ENCODE data around the gene CHST5.
"Not testable (repeated sequence)": the region's sequence is repeated elsewhere in the genome, so short reads cannot be mapped to it uniquely, and the experiment has no call there.

Gene CHST5

DNA sequence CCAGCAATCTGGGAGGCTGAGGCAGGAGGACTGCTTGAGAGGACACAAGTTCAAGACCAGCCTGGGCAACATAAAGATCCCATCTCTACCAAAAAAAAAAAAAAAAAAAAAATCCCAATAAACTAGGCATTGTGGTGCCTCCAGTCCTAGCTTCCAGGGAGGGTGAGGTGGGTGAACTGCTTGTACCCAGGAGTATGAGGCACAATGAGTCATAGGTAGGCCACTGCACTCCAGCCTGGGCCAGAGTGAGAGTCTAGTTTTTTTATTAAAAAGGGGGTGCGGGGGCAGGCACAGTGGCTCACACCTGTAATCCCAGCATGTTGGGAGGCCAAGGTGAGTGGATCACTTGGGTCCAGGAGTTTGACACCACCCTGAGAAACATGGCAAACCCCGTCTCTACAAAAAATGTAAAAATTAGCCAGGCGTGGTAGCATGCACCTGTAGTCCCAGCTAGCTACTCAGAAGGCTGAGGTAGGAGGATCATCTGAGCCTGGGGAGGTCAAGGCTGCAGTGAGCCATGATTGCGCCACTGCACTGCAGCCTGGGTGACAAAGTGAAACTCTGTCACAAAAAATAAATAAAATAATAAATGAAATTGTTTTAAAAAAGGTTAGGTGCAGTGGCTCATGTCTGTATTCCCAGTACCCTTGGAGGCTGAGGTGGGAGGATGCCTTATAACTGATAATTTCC, 32.8 kb downstream of the CHST5 start:
- no peak for DNase-seq

DNA sequence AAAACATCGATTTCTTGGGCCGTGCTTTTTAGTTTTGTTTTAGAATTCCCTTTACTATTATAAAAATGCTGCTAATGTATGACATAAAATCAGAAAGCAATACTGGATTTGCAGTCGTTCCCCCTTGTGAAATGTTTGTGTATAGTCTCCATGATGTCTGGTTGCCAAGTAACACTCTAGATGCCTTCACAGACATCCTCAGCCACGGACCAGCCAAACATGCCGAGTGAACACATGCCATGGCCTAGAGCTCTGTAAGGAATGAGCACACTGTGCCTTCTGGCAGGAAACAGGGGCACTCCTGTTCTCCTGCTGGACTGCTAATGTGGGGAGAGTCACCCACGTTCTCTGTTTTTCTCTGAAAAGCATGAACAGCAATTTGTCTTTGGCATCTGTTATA, 34.1 kb downstream of the CHST5 start:
- DNase-seq: not testable (repeated sequence)

DNA sequence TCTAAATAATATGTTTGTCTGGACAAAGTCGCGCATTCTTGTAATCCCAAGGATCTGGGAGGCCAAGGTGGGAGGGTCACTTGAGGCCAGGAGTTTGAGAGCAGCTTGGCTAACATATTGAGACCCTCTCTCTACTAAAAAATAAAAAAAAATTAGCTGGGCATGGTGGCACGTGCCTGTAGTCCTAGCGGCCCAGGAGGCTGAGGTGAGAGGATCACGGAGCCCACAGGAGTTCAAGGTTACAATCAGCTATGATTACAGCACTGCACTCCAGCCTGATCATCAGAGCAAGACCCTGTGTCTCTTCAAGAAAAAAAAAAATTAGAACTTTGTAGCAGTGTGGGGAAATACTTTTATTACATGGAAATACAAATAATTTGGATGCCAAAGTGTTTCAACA, 34.5 kb downstream of the CHST5 start:
- no peak for DNase-seq

DNA sequence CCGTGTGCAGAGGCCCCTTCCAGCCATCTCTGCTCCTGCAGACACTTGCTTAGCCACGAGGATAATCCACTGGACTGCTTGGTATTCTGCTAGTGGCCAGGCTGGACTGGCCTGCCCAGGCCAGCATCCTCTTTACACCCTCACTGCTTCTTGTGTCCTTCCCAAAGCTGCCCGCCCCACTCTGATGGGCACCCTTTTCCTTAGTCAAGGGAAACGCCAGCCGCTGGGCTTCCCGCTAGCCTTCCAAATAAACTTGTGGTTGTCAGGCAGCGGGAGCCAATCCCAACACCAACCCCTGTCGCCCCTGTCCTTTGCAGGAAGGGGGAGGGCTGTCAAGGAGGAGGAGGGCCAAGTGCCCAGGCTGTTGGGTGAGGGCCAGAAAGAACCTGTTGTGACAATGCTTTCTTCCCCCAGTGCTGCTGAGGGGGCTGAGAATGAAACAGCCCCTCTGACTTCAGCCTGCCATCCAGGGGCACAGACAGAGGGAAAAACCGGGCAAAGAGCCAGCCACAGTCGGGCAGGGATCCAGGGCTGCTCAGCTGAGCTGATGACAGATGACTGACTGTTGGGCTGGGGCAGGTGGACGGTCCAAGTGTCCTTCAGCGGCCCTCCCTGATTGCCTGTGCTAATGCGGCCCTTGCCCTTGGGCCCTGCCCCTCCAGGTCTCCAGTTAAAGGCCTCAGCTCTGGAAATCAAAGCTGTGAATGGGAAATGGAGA, 37.1 kb downstream of the CHST5 start:
- not testable (repeated sequence) for DNase-seq

DNA sequence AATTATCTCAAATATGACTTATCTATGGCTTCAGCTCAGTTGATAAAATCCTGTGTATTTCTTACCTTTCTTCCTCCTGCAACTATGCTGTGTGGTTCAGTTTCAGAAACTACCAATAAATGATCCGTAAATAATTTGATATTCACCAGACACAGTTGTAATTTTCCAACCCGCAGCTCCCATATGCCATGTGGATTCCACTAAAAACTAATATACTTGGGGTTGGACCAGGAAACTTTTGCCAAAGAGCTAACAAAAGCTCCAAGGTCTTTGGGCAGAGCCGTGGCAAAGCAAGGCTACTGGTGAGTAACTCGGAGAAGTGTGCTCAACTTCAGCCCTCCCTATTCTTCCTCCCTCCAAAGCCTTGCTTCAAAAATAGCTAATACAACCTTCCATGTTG, 38.4 kb downstream of the CHST5 start:
- DNase-seq: no peak

DNA sequence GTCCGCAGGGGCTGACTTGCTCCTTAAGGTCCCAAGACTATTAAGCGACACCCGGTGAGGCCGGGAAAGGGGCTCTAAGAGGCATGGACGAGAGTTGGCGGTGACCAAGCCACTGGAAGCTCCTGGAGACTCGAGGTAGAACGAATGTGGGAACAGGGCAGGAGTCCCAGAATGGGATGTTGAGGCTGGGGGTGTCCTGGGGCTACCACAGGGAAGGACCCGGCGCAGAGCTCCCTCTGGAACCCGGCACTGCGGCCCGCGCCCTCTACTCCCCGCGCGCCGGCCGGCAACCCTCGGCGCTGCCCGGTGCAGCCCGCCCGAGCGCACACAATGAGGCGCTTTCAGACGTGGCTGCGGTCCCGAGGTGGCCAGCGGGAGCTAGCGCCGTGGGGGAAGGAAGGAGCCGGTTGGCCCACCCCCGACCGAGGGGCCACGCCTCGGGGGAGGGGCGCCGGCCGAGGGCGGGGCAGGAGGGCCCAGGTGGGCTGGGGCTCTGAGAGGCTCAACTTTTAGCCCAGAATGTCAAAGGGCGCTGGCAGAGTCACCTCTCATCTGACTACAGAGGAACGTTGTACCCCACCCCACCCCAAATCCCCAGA, 40.7 kb downstream of the CHST5 start, which contains the start of gene CHST6:
Gene CHST6, minus strand, starts transcription at position 366 of the 599 bp plus-strand sequence. CDS start 15,613 bp downstream, outside the sequence.
- DNase-seq: peak; percentile 23

DNA sequence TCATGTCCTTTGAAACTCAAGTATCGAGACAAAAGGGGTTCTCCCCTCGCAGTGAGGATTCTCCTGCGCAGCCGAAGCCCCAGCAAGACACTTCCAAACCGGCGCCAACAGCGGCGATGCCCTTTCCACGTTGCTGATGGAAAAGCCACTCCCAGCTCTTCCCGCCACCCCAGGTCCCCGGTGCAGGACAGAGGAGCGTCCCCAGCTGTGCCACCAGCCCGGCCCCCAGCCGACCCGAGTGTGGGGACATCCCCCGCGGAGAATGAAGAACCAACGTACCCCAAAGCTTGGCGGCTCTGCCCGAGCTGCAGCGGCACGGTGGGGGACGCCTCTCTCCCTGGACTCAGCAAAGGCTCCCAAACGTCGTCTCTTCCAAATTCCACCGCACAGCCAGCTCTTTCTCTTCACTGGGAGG, 41.2 kb downstream of the CHST5 start:
- DNase-seq: no peak

DNA sequence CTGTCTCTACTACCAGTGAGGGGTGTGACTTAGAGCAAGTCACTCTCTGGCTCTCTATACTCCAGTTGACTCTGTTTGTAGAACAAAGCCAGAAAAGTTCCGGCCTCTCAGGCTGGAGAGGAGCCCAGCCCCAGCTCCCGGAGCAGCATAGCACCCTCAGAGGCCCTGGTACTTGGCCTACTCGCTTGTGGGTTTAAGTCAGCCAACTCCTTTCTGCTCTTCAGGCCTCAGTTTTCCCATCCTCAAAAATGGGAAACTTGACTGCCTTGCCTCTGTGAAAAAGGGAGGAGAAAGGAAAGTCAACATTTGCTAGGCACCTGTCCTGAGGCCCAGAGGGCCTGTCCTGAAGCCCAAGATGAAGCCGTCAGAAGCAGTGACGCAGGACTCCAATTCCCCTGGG, 41.7 kb downstream of the CHST5 start:
- DNase-seq: no peak

DNA sequence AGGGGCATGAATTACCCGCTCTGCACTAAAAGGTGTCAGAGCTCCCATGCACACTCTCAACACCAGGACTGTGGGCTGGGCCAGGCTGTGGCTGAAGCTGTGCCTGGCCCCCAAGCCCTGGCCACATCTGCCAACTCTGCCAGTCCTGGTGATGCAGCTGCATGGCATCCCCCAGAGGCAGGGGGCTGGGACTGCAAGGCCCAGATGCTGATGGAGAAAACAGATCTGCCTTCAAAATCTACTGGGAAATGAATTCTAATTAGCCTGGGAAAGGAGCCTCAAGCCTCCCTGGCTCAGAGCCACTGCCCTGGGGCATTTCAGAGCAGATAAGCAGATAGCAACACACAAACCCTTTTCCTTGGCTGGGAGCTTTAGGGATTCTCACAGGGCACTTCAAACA, 44.0 kb downstream of the CHST5 start:
- DNase-seq: no peak

DNA sequence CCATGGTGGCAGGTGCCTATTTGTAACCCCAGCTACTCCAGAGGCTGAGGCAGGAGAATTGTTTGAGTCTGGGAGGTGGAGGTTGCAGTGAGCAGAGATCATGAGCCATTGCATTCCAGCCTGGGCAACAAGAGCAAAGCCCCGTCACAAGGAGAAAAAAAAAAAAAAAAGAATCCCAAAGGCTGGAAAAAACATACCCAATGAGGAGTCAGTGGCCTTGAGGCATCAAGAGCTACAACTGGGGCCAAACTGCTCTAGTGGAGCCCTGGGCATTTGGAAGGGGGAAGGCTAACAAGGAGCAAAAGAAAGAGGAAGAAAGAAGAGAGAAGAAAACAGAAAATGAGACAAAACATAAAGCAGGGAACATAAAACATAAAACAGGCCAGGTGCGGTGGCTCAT, 47.6 kb downstream of the CHST5 start:
- no peak for DNase-seq

DNA sequence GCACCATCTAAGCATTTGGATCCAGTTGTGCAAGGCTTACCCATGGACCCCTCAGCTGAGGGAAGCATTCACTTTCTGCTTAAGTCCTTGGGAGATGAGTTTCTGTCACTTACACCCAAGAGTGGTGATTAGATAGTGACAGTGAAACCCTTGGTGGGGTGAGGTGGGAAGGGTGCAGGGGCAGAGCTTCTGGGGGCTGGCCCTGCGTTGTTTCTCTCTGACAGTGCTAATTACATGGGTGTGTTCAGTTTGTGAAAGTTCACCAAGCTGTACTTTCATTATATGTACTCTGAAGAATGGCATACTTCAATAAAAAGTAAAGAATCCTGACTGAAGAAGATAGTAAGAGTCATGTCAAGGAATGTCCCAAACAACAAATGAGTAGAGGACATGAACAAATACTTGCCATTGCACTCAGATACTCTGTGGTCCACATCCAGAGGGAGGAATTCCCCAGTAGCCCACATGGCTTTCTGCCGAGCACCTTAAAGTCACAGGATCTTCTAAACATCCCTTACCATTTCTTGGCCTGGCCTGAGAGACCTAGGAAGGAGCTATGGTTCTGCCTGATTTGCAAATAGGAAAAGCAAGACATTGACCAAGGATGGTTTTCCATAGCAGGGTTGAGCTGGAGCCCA, 49.1 kb downstream of the CHST5 start:
- no peak for DNase-seq

DNA sequence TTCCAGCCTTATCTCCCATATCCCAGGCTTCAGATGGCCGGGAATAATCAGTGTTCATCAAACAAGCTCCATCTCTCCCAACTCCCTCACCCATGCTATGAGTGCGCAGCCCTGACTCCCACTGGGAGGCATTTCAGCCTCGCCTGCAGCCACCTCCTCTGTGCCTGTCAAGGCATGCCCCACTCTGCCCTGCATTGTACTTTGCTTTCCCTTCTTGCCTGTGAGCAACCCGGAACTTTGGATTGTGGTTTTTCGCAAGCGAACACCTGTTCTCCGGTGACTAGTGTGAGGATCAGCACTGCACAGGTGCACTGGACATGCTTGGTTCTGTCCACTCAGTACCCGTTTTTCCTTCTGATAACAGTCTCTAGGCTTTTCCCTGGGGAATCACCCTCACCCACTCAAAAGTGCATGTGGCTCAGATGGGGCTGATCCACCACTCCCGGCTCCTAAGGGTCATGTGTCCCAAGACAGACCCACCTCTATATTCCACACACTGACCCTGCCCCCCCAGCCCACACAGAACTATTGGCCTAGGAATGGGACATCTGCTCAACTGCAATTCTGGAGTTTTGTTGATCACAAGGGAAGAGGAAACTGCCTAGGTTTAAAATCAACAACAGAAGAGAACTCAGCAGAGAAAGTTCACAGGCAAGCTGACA, 49.8 kb downstream of the CHST5 start:
- DNase-seq: no peak

DNA sequence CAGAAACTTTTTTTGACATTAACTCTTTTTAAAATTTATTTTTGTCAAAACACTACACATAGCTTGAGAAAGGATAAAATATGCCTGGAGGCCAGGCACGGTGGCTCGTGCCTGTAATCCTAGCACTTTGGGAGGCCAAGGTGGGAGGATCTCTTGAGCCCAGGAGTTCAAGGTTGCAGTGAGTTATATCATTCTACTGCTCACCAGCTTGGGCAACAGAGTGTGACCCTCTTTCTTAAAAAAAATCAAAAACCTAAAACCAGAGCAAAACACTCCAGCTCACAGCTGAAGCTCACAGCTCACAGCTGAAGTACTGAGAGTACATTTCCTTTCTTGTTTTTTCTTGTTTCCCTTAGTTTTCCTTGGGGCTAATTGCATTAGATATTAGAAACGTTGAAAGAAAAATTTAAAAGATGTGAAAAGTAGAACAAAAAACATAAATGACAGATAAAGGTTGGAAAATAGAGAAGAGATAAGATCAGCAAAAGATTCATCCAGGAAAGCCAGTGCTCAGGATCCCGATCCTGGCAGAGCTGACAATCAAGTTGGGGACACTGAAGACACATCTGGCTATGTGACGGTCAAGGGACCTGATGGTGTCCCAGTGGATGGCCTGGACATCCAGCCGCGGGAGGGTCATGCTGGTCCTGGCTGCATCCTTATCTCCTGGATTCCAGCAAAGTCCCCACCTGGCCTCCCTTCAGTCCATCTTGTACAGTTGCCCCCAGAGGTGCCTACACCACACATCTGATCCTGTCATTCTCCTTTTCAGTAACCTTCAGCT, 50.5 kb downstream of the CHST5 start:
- no peak for DNase-seq

DNA sequence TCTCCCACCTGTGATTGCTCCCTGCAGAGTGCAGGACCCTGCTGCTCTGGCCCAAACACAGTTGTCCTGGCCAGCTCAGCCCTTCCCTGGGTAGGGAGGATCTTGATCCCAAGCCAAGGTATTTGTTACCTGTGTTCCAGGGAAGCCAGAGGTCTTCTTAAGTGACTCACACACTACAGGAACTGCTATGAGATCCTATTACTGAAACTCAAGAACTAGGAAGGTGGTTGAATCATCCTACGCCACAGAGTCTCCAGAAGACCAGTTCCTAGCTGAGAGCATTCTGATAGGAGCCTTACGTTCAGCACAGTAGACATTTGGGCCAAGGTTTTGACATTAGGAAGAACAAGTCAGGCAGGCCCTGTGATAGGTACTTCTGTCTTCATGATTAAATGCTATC, 52.7 kb downstream of the CHST5 start:
- DNase-seq: no peak

DNA sequence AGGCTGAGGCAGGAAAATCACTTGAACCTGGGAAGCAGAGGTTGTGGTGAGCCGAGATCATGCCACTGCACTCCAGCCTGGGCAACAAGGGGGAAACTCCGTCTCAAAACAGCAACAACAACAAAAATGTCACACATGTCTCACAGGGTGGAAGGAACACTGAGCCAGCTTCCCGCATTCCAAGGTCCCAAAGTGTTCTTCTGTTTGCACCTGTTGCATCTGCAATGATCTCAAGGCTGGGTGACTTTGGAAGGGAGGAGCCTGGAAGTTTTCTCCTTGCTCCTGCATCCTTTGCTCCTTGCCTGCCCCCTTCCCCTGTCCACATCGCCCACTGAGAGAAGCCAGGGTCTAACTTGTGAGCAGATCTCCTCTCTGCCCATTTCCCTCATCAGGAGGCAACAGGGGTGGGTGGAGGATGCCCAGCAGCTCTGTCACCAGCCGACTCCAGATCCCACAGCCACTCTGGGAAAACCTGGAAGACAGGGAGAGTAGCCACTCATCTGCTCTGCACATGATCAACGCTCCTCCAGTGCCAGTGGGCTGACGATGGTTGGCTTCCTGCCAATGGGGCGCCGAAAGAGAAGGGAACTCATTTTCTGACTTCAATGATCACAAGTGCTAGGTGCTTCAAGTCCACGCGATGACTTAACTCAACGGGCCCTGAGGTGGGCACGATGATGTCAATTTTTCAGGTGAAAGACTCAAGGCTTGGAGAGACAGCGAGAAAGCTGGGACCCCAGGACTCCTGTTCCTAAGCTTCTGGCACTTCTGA, 53.3 kb downstream of the CHST5 start:
- DNase-seq: no peak

DNA sequence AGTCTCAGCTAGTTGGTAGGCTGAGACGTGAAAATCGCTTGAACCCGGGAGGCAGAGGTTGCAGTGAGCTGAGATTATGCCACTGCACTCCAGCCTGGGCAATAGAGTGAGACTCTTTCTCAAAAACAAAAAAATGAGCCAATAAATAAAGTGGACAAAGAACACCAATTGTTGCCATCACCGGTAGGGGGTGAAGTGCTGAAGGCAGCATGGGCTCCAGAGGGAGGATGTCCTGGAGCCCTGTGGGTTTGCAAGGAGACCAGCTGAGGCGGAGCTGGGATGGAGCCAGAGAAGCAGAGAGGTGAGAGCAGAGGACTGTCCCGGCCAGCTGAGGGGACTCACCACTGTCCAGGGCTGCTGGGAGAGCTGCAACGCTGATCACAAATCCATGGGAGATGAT, 54.4 kb downstream of the CHST5 start:
- DNase-seq: no peak

DNA sequence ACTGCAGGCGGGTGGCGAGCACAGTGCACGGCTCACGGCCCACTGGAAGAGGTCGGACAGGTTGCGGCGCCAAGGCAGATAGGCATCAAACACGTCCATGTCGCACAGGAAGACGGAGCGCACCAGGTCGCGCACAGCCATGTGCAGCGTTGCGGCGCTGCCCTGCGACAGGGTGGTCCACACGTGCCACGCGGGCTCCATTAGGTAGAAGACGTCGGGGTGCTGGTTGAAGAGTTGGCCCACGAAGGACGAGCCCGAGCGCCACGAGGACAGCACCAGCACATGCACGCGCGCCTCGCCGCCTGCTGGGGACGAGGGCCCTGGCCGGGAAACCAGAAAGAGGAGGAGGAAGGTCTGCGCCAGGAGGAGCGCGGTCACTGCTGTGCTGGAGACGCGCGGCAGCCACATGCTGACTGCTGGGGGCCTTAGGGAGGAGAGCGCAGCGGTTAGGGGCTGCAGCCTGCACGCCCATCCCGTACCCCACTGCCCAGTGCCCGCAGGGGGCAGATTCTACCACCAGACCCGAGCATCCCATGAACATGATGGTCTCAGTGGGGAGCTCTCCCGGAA, 56.4 kb downstream of the CHST5 start:
- no peak for DNase-seq
